Activated CD4-positive, alpha-beta T cell treated with anti-CD3 and anti-CD28 coated beads for 36 hours (primary cell): ENCODE measurements around the gene GRIFIN. TPM values are rescaled to one million over a fixed set of nuclear protein-coding genes. Genes with fewer than 3 reads are reported as not detected.

ENCODE experiments used
- ATAC-seq: fragments of 200-7000 bp; cut with Tn5 transposase; one replicate; pipeline ENCODE4 v1.10.0; 2021; ENCODE audit warnings: mild to moderate bottlenecking, moderate library complexity
- CTCF ChIA-PET: fragments of 350-600 bp; sonication (Branson Sonifier 250); formaldehyde crosslinking; loops from one replicate; lab custom pipeline; 2021; ENCODE audit warnings: antibody characterized with exemption; lab: Charles Lee
- POLR2A ChIA-PET: fragments of 350-600 bp; sonication (Branson Sonifier 250); formaldehyde crosslinking; loops from one replicate; lab custom pipeline; 2021; ENCODE audit warnings: antibody characterized with exemption, inconsistent platforms; lab: Charles Lee
- DNase-seq: peaks from one replicate; pipeline ENCODE4 v3.0.0-alpha.2; 2020
- H3K27ac Mint-ChIP-seq: one replicate; pipeline ENCODE4 v1.8.0; 2021; ENCODE audit warnings: mixed read lengths
- H3K27me3 Mint-ChIP-seq: one replicate; pipeline ENCODE4 v1.8.0; 2021; ENCODE audit warnings: mixed read lengths
- H3K36me3 Mint-ChIP-seq: one replicate; pipeline ENCODE4 v1.8.0; 2021; ENCODE audit warnings: low read depth, mixed read lengths
- H3K4me1 Mint-ChIP-seq: one replicate; pipeline ENCODE4 v1.8.0; 2021; ENCODE audit warnings: mixed read lengths
- H3K4me3 Mint-ChIP-seq: one replicate; pipeline ENCODE4 v1.8.0; 2021; ENCODE audit warnings: mild to moderate bottlenecking, moderate library complexity, mixed read lengths
- H3K9me3 Mint-ChIP-seq: one replicate; pipeline ENCODE4 v1.8.0; 2021; ENCODE audit warnings: low read depth, mixed read lengths
- intact Hi-C, 2 experiments: fragments of 100-400 bp; cut with DNase I in 1 of 2; cut with micrococcal nuclease in 1 of 2; formaldehyde crosslinking; loops; one replicate each; pipeline versions ENCODE4 v1.14.2 to v1.15.1; 2022 to 2024; cut with DNase I, micrococcal nuclease
- total RNA-seq, 2 experiments: library from RNA; stranded (reverse); gene quantifications; one replicate each; pipeline ENCODE4 v1.2.3, GENCODE V29; 2021

Gene GRIFIN
- total RNA-seq, 2 experiments from 2014 or later: not detected

- Mint-ChIP-seq H3K4me3 (no peak overlapping the region), H3K9me3 (no peaks in the 10 kb centered on the region), H3K27ac (no peak overlapping the region), H3K36me3 (no peaks in the 10 kb centered on the region), H3K4me1 (no peaks in the 10 kb centered on the region), H3K27me3 (peaks cover 6% of the 10 kb centered on the region)
- ChIA-PET CTCF (no interaction called here), POLR2A (no interaction called here)
- intact Hi-C loops: no loop called here
- ATAC-seq (no peak), DNase-seq (no peak)
These were observed 20.9 kb upstream of the GRIFIN start for GRCh38 chr7:2497065-2497464.

DNA sequence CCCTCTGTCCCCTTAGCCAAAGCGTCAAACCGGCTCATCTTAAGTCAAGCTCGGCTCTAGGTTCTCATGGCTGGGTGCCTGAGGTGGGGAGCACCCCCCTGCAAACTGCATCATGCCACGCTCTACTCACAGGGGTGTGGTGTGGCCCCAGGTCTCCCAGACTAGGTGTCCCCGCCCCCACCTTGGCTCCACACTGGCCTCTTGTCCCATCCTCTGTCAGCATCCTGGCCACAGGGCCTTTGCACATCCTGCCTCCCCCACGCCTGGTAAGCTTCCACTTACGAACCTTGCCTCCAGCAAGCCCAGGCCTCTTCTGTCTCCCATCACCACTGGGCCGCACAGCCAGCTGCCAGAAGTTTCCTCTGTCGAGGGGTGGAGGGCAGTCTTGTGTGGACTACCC lies 20.2 kb upstream of the GRIFIN start:
- POLR2A ChIA-PET: no interaction called here
- Mint-ChIP-seq H3K27me3 (peaks cover 6% of the 10 kb centered on the region), H3K36me3 (no peaks in the 10 kb centered on the region), H3K9me3 (no peaks in the 10 kb centered on the region), H3K27ac (no peak overlapping the region), H3K4me3 (no peak overlapping the region), H3K4me1 (no peaks in the 10 kb centered on the region)
- DNase-seq (no peak), ATAC-seq (no peak)
- CTCF ChIA-PET: interaction anchor here (0.7 kb wide), 1 partner anchor 100 kb away, joined by 3 read pairs; no protein-coding TSS in a partner anchor
- intact Hi-C loops: no loop called here

DNA sequence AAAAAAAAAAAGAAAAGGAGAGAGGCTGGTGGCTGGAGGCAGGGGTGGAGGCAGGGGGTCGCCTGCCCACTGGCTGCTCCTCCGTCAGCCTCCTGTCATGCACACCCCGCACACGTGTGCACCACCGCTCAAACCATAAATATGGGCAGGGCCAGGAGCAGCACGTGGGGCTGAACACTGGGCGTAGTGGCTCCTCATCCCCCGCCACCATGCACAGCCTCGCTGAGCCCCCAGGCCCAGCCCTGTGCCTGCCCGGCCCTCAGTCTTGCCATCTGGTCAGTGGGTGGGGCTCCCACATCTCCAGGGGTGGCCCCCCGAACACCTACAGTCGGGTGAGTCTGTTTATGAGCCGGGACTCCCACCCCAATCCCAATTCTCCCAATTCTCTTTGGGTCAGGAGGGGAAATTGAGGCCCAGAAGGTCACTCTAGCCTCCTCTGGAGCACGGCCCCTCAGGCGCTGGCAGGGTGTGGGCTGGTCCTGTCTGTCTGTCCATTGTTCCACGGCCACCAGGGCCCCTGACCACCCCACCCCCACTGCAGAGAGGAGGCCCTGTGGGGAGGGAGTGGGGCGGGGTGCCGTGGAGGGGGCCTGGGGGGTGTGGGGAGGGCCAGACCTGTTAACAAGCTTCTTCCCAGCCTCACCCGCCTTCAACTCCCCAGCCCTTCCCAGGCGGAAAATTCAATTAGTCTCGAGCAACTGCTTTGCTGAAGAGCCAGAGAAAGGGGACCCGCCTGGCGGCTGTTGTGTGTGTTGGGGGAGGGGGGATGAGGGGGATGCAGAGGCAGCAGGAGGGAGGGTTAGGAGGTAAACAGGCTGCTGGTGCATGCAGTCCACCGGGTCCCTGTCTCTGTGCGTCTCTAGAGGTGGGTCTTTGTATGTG lies 19.5 kb upstream of the GRIFIN start:
- intact Hi-C loops: no loop called here
- no peaks in the 10 kb centered on the region for H3K4me1 Mint-ChIP-seq
- DNase-seq: no peak
- no peaks in the 10 kb centered on the region for H3K36me3 Mint-ChIP-seq
- H3K27ac Mint-ChIP-seq: no peak overlapping the region
- H3K9me3 Mint-ChIP-seq: no peaks in the 10 kb centered on the region
- no peak for ATAC-seq
- CTCF ChIA-PET: interaction anchor here (0.7 kb wide), 1 partner anchor 101 kb away, joined by 3 read pairs; no protein-coding TSS in a partner anchor
- peaks cover 6% of the 10 kb centered on the region for H3K27me3 Mint-ChIP-seq
- no peak overlapping the region for H3K4me3 Mint-ChIP-seq
- POLR2A ChIA-PET: no interaction called here

GRCh38 chr7:2494191-2495130 lies 18.3 kb upstream of the GRIFIN start:
- Mint-ChIP-seq H3K4me3 (no peak overlapping the region), H3K9me3 (no peaks in the 10 kb centered on the region), H3K36me3 (no peaks in the 10 kb centered on the region), H3K27me3 (peaks cover 6% of the 10 kb centered on the region), H3K4me1 (no peaks in the 10 kb centered on the region), H3K27ac (no peak overlapping the region)
- ChIA-PET CTCF (no interaction called here), POLR2A (no interaction called here)
- intact Hi-C loops: no loop called here
- no peak for DNase-seq
- ATAC-seq: no peak

DNA sequence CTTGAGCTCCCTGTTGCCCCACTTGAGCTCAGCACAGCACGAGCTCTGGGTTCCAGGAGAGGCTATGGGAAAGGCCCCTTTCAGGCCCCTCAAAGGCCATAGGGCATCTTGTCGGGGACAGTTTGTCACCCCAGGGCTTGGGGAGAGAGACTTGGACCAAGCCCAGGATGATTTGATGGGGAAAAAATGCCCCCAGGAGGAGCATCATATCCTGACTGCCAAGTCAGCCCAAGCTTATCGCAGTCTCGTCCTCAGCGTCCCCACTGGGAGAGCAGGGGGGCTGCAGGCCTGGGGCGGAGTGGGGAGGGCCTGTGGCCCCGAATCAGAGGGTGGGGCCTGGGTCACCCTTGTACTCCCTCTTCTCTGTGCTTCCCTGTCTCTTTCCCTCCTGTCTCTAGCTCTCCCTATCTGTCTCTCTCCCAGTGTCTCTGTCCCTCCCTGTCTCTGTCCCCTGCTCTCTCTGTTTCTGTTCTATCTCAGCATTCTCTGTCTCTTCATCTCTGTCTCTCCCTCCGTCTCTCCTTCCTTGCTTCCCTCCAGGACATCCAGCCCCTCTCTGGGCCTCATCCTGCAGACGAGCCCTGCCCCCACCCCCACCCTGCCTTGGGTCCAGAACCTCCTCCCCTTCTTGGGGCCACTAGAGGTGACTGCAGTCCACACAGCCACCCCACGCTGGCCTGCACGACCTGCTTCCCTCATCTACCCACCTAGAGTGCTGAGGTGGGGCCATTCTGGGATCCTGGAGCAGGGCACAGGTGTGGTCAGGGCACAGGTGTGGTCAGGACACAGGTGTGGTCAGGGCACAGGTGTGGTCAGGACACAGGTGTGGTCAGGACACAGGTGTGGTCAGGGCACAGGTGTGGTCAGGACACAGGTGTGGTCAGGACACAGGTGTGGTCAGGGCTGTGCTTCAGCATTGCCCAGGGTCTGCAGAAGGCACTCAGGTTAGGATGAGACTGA lies 17.3 kb upstream of the GRIFIN start:
- ATAC-seq (no peak), DNase-seq (no peak)
- Mint-ChIP-seq H3K4me1 (no peaks in the 10 kb centered on the region), H3K4me3 (no peak overlapping the region), H3K27ac (no peak overlapping the region), H3K27me3 (peaks cover 6% of the 10 kb centered on the region), H3K36me3 (no peaks in the 10 kb centered on the region), H3K9me3 (no peaks in the 10 kb centered on the region)
- intact Hi-C loops: no loop called here
- ChIA-PET POLR2A (no interaction called here), CTCF (interaction anchor here (0.7 to 1.2 kb wide), 2 partner anchors 10 to 25 kb away, joined by 4 read pairs; no protein-coding TSS in a partner anchor)

DNA sequence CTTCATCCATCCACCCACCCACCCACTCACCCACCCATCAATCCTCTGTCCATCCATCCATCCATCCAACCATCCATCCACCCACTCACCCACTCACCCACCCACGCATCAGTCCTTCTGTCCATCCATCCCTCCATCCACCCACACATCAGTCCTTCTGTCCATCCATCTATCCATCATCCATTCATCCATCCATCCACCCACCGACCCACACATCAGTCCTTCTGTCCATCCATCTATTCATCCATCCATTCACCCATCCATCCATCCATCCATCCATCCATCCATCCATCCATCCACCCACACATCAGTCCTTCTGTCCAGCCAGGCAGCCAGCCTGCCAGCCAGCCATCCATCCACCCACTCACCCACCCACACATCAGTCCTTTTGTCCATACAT lies 15.8 kb upstream of the GRIFIN start:
- DNase-seq: no peak
- Mint-ChIP-seq H3K36me3 (no peaks in the 10 kb centered on the region), H3K9me3 (no peaks in the 10 kb centered on the region), H3K4me3 (no peak overlapping the region), H3K27ac (no peak overlapping the region), H3K27me3 (no peaks in the 10 kb centered on the region), H3K4me1 (no peaks in the 10 kb centered on the region)
- intact Hi-C loops: no loop called here
- ChIA-PET POLR2A (no interaction called here), CTCF (no interaction called here)
- no peak for ATAC-seq

- Mint-ChIP-seq H3K9me3 (no peaks in the 10 kb centered on the region), H3K4me3 (no peak overlapping the region), H3K27me3 (no peaks in the 10 kb centered on the region), H3K4me1 (no peaks in the 10 kb centered on the region), H3K27ac (no peak overlapping the region), H3K36me3 (no peaks in the 10 kb centered on the region)
- ChIA-PET POLR2A (no interaction called here), CTCF (interaction anchor here (0.6 kb wide), 1 partner anchor 98 kb away, joined by 3 read pairs; no protein-coding TSS in a partner anchor)
- ATAC-seq (no peak), DNase-seq (no peak)
- intact Hi-C loops: no loop called here
These were observed 14.0 kb upstream of the GRIFIN start for GRCh38 chr7:2490181-2490651.

GRCh38 chr7:2488681-2489080 lies 12.5 kb upstream of the GRIFIN start:
- H3K9me3 Mint-ChIP-seq: no peaks in the 10 kb centered on the region
- no peaks in the 10 kb centered on the region for H3K36me3 Mint-ChIP-seq
- no peak for DNase-seq
- no peaks in the 10 kb centered on the region for H3K4me1 Mint-ChIP-seq
- no peaks in the 10 kb centered on the region for H3K27me3 Mint-ChIP-seq
- CTCF ChIA-PET: interaction anchor here (1.6 kb wide), 1 partner anchor 20 kb away, joined by 3 read pairs; no protein-coding TSS in a partner anchor
- intact Hi-C loops: no loop called here
- no peak for ATAC-seq
- H3K4me3 Mint-ChIP-seq: no peak overlapping the region
- POLR2A ChIA-PET: no interaction called here
- no peak overlapping the region for H3K27ac Mint-ChIP-seq

- Mint-ChIP-seq H3K27ac (no peak overlapping the region), H3K9me3 (no peaks in the 10 kb centered on the region), H3K4me1 (no peaks in the 10 kb centered on the region), H3K27me3 (no peaks in the 10 kb centered on the region), H3K36me3 (no peaks in the 10 kb centered on the region), H3K4me3 (no peak overlapping the region)
- ATAC-seq: no peak
- POLR2A ChIA-PET: no interaction called here
- CTCF ChIA-PET: interaction anchor here (0.7 to 1.6 kb wide), 2 partner anchors 17 to 20 kb away, joined by 3 read pairs; no protein-coding TSS in a partner anchor
- DNase-seq: no peak
- intact Hi-C loops: no loop called here
These were observed 12.1 kb upstream of the GRIFIN start for GRCh38 chr7:2488272-2488645.

GRCh38 chr7:2487586-2488271 lies 11.5 kb upstream of the GRIFIN start:
- intact Hi-C loops: no loop called here
- H3K4me1 Mint-ChIP-seq: no peaks in the 10 kb centered on the region
- POLR2A ChIA-PET: no interaction called here
- H3K4me3 Mint-ChIP-seq: no peak overlapping the region
- CTCF ChIA-PET: interaction anchor here (0.7 to 1.6 kb wide), 2 partner anchors 17 to 19 kb away, joined by 3 read pairs; no protein-coding TSS in a partner anchor
- peaks cover 5% of the 10 kb centered on the region for H3K9me3 Mint-ChIP-seq
- H3K27me3 Mint-ChIP-seq: no peaks in the 10 kb centered on the region
- DNase-seq (no peak), ATAC-seq (no peak)
- H3K36me3 Mint-ChIP-seq: no peaks in the 10 kb centered on the region
- no peak overlapping the region for H3K27ac Mint-ChIP-seq
